ENCODE measurements around the gene TMA7B.
A peak's percentile ranks its signal among the peaks of the same experiment; 100 is the strongest.
"Not testable (repeated sequence)": the region's sequence is repeated elsewhere in the genome, so short reads cannot be mapped to it uniquely, and the experiment has no call there.

Gene TMA7B

GRCh38 chr22:39985383-39986035 lies 25.3 kb downstream of the TMA7B start:
- DNase-seq, result no peak

DNA sequence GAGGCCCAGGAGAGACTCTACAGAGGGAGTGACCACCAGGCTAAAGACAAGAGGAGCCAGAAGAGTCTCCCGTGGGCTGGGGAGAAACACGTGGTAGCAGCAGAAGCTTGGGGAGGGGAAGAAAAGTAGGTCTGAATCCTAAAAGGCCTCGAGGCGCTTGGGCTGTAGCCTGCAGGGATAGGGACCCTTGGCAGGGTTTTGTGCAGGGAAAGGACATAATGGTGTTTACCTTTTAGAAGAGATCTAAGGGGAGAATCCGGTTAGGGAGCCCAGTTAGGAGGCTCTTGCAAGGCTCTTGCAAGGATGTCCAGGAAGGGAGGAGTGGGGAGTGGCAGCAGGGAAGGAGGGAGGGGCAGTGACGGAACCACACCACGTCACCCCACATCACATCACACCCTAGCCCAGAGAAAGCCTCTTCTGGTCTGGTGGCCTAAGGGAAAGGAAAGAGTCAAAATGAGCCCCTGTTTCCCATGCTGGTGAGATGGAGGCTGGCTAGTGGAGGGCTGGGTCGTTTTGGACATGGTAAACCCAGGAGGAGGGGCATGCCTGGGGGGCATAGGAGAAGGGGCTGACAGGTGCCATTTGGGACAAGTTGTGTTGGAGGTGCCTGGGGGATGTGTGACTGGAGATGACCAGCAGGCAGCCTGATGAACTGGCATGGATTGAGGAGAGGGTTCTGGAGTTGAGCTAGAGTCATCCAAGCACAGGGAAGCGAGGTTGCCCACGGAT lies 28.4 kb downstream of the TMA7B start:
- no peak for DNase-seq

- DNase-seq, result no peak
These were observed 29.4 kb downstream of the TMA7B start for GRCh38 chr22:39989633-39990032.

GRCh38 chr22:39990686-39991085 lies 30.5 kb downstream of the TMA7B start:
- no peak for DNase-seq

DNA sequence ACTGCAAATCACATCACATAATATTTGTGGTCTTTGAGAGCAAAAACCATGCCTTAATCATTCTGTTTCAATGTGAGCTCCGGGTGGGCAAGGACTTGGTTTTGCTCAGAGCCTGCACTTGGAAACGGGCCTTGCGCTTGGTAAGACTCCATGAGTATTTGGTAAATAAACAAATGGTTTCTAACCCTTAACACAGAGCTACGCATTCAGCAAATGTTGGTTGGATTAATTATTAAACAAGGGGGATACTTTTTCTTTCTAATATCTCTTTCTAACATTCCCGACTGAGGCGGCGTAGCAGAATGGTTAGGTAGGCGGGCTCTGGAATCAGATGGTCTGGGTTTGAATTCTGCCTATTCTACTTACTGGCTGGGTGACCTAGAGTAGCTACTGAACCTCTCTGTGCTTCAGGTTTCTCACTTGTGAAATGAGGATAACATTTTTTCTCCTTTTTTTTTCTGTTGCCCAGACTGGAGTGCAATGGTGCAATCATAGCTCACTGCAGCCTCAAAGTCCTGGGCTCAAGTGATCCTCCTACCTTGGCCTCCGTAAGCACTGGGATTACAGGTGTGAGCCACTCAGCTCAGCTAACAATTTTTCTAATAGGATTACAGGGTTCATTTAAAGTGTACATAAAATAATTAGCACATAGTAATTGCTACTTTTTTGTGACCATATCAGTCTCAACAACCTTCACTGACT lies 31.1 kb downstream of the TMA7B start:
- no peak for DNase-seq

- DNase-seq, result no peak
These were observed 32.1 kb downstream of the TMA7B start for GRCh38 chr22:39992088-39992826.

GRCh38 chr22:39992894-39993293 lies 32.7 kb downstream of the TMA7B start:
- not testable (repeated sequence) for DNase-seq

DNA sequence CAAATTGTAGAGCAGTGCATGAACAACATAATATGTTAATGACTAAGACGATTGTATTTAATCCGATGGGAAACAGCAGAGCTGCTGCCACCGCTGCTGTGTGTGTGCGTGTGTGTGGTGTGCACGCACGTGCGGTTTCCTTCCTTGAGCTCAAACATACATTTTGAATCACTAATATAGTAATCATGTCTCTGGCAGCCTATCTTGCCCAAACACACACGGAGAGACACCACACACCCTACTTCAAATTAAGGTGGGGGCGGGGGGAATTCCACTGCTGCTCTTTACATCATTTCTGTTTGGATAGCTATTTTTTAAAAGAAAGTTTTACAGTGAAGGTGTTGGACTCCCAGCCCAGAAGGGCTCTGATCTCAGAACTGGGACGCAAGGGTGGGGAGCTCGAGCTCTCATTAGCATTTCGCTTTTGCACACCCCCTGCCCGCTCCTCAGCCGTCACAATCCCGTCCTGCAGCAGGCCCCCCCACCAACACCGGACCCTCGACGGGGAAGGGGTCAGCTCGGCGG lies 33.9 kb downstream of the TMA7B start:
- peak; percentile 60 to 64 for DNase-seq

DNA sequence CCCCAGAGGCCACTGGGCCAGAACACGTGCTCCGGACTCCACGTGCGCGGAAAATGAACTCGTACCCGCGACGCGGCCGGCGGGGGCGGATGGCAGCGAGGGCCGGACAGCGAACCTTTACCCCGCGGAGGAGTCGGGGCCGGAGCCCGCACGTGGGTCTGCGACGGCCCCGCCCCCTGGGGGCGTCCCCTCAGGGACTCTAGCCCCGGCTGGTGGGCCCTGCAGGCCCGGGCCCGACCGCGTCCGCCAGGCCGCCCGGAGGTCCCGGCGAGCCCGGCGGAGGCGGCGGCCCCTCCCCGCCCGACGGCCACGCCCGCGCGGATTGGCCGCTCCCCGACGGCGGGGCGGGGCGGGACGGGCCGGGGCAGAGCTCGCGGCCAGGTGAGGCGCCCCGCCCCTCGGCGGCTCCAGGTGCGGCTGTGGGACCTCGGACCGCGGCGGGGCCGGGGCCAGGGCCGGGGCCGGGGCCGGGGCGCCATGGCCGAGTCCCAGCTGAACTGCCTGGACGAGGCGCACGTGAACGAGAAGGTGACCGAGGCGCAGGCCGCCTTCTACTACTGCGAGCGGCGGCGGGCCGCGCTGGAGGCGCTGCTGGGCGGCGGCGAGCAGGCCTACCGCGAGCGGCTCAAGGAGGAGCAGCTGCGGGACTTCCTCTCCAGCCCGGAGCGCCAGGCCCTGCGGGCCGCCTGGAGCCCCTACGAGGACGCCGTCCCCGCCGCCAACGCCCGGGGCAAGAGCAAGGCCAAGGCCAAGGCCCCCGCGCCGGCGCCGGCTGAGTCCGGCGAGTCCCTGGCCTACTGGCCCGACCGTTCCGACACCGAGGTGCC lies 34.6 kb downstream of the TMA7B start, which contains the start of gene FAM83F:
TSS of gene FAM83F (plus strand) at position 389 of the 827 bp plus-strand sequence. CDS start at position 478, 89 bp downstream.
- DNase-seq, result peak; percentile 28 to 40

- no peak for DNase-seq
These were observed 35.4 kb downstream of the TMA7B start for GRCh38 chr22:39995393-39996252.

DNA sequence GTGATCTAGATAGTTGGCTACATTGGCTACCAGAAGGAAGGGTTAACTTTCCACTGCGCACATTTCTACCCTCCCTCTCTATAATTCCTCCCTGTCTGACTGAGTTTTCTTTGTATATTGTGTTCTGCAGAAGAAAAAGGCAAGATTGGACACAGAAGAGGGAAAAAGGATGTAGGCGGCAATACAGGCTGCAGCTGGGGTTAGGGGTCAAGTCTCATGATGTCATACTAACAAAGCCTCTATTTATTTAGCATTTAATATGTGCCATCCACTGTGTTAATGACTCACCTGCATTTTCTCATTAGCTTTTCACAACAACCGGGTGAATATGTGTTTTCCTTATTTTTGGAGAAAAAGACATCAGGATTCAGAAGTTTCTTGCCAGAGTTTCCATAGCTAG lies 36.5 kb downstream of the TMA7B start:
- DNase-seq, result no peak

DNA sequence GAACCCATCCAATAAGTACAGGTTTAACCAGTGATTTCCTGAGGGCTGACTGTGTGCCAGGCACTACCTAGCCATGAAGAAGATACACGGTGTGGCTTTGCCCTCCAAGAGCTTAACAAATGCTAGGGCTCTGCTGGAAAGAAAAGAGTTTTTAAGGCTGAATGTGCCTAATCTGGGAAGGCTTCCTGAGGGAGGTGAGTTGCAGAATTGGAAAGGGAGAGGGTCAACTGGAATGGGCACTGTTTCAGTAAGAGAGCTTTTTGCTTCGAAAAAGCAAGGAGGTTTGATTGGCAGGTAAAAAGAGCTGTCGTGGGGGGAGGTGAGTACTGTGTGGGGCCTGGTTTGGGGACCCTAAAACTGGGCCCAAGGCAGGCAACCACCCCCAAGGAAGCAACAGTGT lies 37.2 kb downstream of the TMA7B start:
- no peak for DNase-seq

- DNase-seq, result no peak
These were observed 37.9 kb downstream of the TMA7B start for GRCh38 chr22:39997939-39998726.

GRCh38 chr22:39999144-39999757 lies 39.1 kb downstream of the TMA7B start:
- DNase-seq, result no peak

DNA sequence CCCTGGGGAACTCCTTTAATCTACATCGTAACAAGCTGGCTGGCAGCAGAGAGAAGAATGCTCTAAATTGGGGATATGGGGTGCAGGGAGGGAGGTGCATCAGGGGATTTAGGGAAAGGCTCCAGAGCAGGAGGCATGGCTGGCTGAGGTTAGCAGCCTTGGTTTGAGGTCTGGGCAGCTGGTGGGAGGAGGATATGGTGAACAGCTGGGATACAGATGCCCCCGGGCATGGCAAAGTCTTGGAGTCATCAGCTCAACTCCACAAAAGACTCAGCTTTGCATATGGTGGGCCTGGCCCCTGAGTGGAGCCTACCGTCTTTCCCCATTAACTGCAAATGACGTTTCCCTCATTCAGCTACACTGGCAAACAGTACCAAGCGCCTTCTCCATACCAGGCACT lies 40.0 kb downstream of the TMA7B start:
- DNase-seq, result no peak

GRCh38 chr22:40001106-40001505 lies 40.9 kb downstream of the TMA7B start:
- DNase-seq, result no peak

DNA sequence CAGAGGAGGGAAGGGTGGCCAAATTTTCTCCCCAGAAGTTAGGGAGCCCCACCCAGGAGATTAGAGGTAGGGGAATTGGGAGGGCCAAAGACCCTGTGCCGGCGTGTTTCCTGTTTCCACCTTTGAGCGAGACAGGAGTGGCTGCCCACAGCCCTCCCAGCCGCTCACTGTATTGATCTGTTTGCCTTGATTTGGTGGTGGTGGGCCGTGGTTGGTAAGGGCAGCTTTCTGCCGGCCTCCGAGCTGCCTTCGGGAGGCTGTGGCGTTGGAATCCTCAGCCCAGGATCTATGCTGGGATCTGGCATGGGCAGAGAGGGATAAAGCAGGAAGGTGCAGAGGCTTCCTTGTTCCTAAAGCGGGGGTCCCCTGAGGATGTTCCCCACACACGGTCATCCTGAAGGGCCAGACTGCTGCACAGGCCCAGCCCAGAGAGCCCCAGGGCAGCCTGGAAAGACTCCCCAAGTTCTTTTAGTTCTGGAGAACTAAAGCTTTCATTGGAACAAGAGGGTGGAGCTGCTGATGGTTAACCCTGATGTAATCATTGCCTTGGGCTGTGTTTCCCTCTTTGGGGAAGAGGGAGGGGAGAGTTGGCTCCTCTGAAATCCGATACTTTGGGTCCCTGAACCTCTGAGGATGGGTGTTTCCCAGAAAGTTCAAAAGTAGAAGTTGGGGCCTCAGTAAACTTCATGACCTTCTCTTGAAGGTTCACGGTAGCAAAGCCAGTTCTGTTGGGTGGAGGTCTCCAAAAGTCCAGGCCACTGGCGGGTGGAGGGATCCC lies 41.8 kb downstream of the TMA7B start:
- DNase-seq, result no peak

GRCh38 chr22:40002935-40003715 lies 42.9 kb downstream of the TMA7B start:
- DNase-seq, result no peak
